Left ventricle myocardium inferior (tissue), 1 donor: ENCODE results near the gene TMEM209. TPM values are rescaled to one million over a fixed set of nuclear protein-coding genes. Genes with fewer than 3 reads are reported as not detected.
"Not testable (repeated sequence)": the region's sequence is repeated elsewhere in the genome, so short reads cannot be mapped to it uniquely, and the experiment has no call there.

Source experiments
- DNase-seq: peaks from one replicate; pipeline ENCODE4 v3.0.0-alpha.2; 2020
- H3K27ac ChIP-seq: fragments of 200-600 bp; replicated peaks from 2 replicates; pipeline ENCODE4 v1.8.0; 2021
- H3K27me3 ChIP-seq: fragments of 200-600 bp; 2 replicates; pipeline ENCODE4 v1.8.0; 2021; ENCODE audit warnings: low read depth
- H3K36me3 ChIP-seq: fragments of 200-600 bp; 2 replicates; pipeline ENCODE4 v1.8.0; 2021
- H3K4me1 ChIP-seq: fragments of 200-600 bp; 2 replicates; pipeline ENCODE4 v1.8.0; 2021
- H3K4me3 ChIP-seq: fragments of 200-600 bp; 2 replicates; pipeline ENCODE4 v1.8.0; 2021; ENCODE audit warnings: mild to moderate bottlenecking, moderate library complexity
- H3K9me3 ChIP-seq: fragments of 200-600 bp; replicated peaks from 2 replicates; pipeline ENCODE4 v1.8.0; 2021
- intact Hi-C: fragments of 100-400 bp; cut with micrococcal nuclease; formaldehyde crosslinking; loops from one replicate; pipeline ENCODE4 v1.11.0; 2022
- total RNA-seq: library from RNA; stranded (reverse); fragmentation: NEBNext Ultra II Directional; extraction: Animal tissue kit (Norgen Biotek cat#: 25700); gene quantifications from one replicate; pipeline ENCODE4 v1.2.1, GENCODE V29; 2021
- TF ChIP-seq, protein P1 (sequence below): fragments of 200-600 bp; IDR thresholded peaks from 2 replicates; pipeline ENCODE4 v1.8.0; 2021; ENCODE audit warnings: antibody characterized with exemption, mild to moderate bottlenecking, borderline replicate concordance
- donor health status: DM: no; HTN: yes; CAD: no; lungs with severe emphysema.

TMEM209 gene
- total RNA-seq, 1 donor from 2014 or later: 9.9 TPM

DNA sequence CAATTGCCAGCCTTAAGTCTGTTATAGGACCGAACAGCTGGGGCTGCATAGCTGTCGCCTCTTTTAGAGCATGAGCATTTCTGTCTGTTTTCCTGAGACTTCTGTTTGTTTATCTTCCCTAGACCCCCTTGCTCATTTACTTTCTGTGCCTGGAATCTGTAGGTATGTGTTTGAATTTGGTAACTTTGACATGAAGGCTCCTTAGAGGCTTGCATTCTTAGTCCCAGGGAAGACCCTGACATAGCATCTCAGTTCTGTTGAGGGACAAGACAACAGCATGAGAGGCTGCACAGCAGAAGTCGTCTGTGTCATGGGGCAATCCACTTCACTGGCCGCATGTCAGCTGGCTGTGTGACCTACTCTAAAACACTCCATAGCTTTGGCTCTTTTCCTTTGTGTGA is 76.2 kb downstream of the TMEM209 start:
- peaks cover 15% of the 10 kb centered on the region for H3K4me1 ChIP-seq
- TF ChIP-seq, protein P1, sequence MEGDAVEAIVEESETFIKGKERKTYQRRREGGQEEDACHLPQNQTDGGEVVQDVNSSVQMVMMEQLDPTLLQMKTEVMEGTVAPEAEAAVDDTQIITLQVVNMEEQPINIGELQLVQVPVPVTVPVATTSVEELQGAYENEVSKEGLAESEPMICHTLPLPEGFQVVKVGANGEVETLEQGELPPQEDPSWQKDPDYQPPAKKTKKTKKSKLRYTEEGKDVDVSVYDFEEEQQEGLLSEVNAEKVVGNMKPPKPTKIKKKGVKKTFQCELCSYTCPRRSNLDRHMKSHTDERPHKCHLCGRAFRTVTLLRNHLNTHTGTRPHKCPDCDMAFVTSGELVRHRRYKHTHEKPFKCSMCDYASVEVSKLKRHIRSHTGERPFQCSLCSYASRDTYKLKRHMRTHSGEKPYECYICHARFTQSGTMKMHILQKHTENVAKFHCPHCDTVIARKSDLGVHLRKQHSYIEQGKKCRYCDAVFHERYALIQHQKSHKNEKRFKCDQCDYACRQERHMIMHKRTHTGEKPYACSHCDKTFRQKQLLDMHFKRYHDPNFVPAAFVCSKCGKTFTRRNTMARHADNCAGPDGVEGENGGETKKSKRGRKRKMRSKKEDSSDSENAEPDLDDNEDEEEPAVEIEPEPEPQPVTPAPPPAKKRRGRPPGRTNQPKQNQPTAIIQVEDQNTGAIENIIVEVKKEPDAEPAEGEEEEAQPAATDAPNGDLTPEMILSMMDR: no peak
- no peak for DNase-seq
- intact Hi-C loops: no loop called here
- no peak overlapping the region for H3K27ac ChIP-seq
- H3K27me3 ChIP-seq: no peaks in the 10 kb centered on the region
- no peaks in the 10 kb centered on the region for H3K9me3 ChIP-seq
- H3K4me3 ChIP-seq: no peak overlapping the region
- peaks cover 69% of the 10 kb centered on the region for H3K36me3 ChIP-seq

- H3K27ac ChIP-seq: peak overlapping the region; percentile 29
- no peak overlapping the region for H3K4me3 ChIP-seq
- no peaks in the 10 kb centered on the region for H3K9me3 ChIP-seq
- H3K4me1 ChIP-seq: peaks cover 15% of the 10 kb centered on the region
- H3K27me3 ChIP-seq: no peaks in the 10 kb centered on the region
- intact Hi-C loops: no loop called here
- H3K36me3 ChIP-seq: peaks cover 77% of the 10 kb centered on the region
- TF ChIP-seq, protein P1: no peak
- DNase-seq: no peak
These were observed 77.3 kb downstream of the TMEM209 start for GRCh38 chr7:130127821-130128317.

- H3K36me3 ChIP-seq: peaks cover 82% of the 10 kb centered on the region
- peaks cover 15% of the 10 kb centered on the region for H3K4me1 ChIP-seq
- H3K4me3 ChIP-seq: no peak overlapping the region
- intact Hi-C loops: no loop called here
- H3K9me3 ChIP-seq: no peaks in the 10 kb centered on the region
- TF ChIP-seq, protein P1: no peak
- no peaks in the 10 kb centered on the region for H3K27me3 ChIP-seq
- no peak for DNase-seq
- peak overlapping the region; percentile 29 for H3K27ac ChIP-seq
These were observed 77.8 kb downstream of the TMEM209 start for GRCh38 chr7:130127404-130127803.

DNA sequence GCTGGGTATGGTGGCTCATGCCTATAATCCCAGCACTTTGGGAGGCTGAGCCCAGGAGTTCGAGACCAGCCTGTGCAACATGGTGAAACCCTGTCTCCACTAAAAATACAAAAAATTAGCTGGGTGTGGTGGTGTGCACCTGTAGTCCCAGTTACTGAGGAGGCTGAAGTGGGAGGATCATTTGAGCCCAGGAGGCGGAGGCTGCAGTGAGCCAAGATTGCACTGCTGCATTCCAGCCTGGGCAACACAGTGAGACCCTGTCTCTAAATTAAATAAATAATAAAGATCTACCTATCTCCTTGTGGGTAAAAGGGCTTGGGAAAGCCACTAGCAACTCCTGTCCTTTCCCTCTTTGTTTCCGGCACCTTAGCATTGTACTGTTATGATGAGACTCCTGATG is 78.4 kb downstream of the TMEM209 start:
- not testable (repeated sequence) for H3K27me3 ChIP-seq
- peaks cover 87% of the 10 kb centered on the region for H3K36me3 ChIP-seq

DNA sequence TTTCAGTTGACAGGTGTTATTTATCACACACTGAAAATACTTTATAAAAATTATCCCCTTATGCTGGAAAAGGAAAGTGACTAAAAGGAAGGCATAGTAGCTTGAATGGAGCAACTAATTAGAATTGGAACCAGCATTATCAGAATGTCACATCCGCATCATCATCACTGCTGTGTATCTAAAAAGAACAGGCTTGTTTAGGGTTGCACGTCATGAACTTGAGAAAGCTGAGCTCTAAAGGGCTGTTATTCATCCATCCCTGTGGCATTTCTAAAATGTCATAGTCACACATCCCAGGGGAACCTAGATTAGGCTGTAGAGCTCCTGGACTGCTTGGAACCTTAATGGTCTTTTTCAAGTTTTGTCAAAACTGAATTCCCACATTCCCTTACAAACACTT is 80.5 kb downstream of the TMEM209 start:
- H3K9me3 ChIP-seq: no peaks in the 10 kb centered on the region
- peaks cover 15% of the 10 kb centered on the region for H3K4me1 ChIP-seq
- TF ChIP-seq, protein P1: no peak
- no peak overlapping the region for H3K27ac ChIP-seq
- no peak overlapping the region for H3K4me3 ChIP-seq
- intact Hi-C loops: no loop called here
- no peaks in the 10 kb centered on the region for H3K27me3 ChIP-seq
- DNase-seq: no peak
- H3K36me3 ChIP-seq: peaks cover 85% of the 10 kb centered on the region

More for the DNA sequence above, 78.4 kb downstream of the TMEM209 start:
- intact Hi-C loops, H3K9me3 ChIP-seq, H3K4me3 ChIP-seq, DNase-seq: not testable (repeated sequence)
- Histone ChIP-seq H3K4me1 (peaks cover 15% of the 10 kb centered on the region), H3K27ac (peak overlapping the region; percentile 29)

- Histone ChIP-seq H3K4me3 (no peak overlapping the region), H3K27me3 (no peaks in the 10 kb centered on the region), H3K36me3 (peaks cover 81% of the 10 kb centered on the region), H3K27ac (no peak overlapping the region), H3K4me1 (peaks cover 15% of the 10 kb centered on the region), H3K9me3 (no peaks in the 10 kb centered on the region)
- intact Hi-C loops: no loop called here
- TF ChIP-seq, protein P1: no peak
- DNase-seq: no peak
These were observed 81.7 kb downstream of the TMEM209 start for GRCh38 chr7:130123501-130123900.
